GM13976 (cell line): ENCODE data around the gene HEXIM1.

Experiments used
- DNase-seq: peaks from one replicate; pipeline ENCODE4 v3.0.0; 2012; ENCODE audit warnings: low spot score
- CTCF ChIP-seq: IDR thresholded peaks from 2 replicates; pipeline ENCODE4 v1.5.1; 2012; ENCODE audit warnings: borderline replicate concordance, mild to moderate bottlenecking; ENCODE audit not compliant: insufficient read depth; ENCODE audit errors: extremely low read depth, missing control alignments, control extremely low read depth
- in situ Hi-C: fragments of 300-500 bp; cut with MboI; formaldehyde crosslinking; loops from one replicate; pipeline ENCODE4 v1.12.0; 2022; ENCODE audit warnings: low sequenced_read_pairs, mixed read lengths, inconsistent platforms; ENCODE audit not compliant: unreplicated experiment

The HEXIM1 gene

GRCh38 chr17:45149669-45150664, 1.7 kb downstream of the HEXIM1 start:
- TF ChIP-seq CTCF, result no peak
- no peak for DNase-seq
- in situ Hi-C loops, result no loop called here

DNA sequence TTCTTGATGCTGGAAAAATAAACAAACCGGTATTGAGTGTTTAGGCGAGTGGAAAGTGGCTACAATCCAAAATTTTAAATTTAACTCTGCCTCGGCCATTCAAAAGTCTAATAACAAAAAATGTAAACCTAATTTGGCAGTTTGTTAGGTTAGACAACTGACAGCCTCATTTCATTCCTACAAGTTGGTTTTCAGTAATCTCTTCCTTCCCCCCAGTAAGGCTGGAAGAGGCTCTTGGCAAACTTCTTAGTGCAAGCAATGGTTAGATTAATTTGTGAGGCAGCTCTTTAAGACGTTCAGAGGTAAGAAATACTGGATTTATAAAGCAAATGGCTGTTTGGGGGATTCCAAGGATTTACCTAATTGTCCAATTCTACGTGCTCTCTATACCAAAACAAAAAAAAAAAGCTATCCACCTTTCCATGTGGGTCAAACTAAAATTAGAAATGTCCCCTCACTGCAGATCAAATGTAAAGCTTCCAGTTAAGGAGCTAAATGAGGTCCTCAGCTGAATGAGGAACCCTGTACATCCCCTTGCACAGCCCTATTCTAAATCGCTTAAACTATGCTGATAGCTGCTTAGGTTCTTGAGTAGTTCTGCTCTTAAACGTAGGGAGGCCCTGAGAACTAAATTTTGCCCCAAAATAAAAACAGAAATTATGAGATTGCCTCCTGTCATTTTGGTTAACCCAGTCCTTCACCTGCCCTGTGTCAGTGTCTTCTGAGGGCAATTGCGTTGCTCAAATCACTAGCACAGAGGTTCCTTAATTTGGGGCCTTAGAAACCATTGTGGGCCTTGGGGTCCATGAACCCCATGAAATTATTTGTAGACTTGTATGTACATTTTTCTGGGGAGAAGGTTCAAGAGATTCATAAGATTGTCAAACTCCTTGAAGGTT, 2.9 kb downstream of the HEXIM1 start:
- in situ Hi-C loops, result no loop called here
- no peak for DNase-seq
- no peak for TF ChIP-seq CTCF

DNA sequence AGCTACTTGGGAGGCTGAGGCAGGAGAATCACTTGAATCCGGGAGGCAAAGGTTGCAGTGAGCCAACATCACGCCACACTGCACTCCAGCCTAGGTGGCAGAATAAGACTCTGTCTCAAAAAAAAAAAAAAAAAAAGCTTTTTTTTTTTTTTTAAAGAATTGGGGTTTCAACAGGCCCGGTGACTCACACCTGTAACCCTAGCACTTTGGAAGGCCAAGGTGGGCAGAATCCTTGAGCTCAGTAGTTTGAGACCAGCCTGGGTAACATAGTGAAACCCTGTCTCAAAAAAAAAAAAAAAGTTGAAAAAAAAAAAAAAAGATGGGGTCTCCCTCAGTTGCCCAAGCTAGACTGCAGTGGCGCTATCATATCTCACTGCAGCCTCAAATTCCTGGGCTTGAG, 6.8 kb downstream of the HEXIM1 start:
- in situ Hi-C loops, result no loop called here
- TF ChIP-seq CTCF, result no peak
- no peak for DNase-seq

GRCh38 chr17:45155483-45155882, 7.2 kb downstream of the HEXIM1 start:
- TF ChIP-seq CTCF, result no peak
- no peak for DNase-seq
- in situ Hi-C loops, result no loop called here

- DNase-seq, result no peak
- in situ Hi-C loops, result no loop called here
- no peak for TF ChIP-seq CTCF
Measured at GRCh38 chr17:45156242-45156641, 8.0 kb downstream of the HEXIM1 start.
